HCT116 (cell line): ENCODE data around the gene UBE2V1. TPM values are rescaled to one million over a fixed set of nuclear protein-coding genes. Genes with fewer than 3 reads are reported as not detected.

Source experiments
- ATAC-seq: fragments of 200-7000 bp; cut with Tn5 transposase; 2 replicates; pipeline ENCODE4 v1.9.1; 2020; ENCODE audit warnings: mild to moderate bottlenecking, moderate library complexity
- BruUV-seq: library from RNA; stranded (reverse); fragments of 400-500 nt; replicated peaks from 2 replicates; lab custom pipeline; 2021; lab: Mats Ljungman, UMichigan
- CTCF ChIA-PET: fragments of 300-600 bp; sonication (Branson Sonifier 250); formaldehyde crosslinking; loops from one replicate; lab custom pipeline; 2021; ENCODE audit warnings: antibody characterized with exemption; lab: Charles Lee
- POLR2A ChIA-PET: fragments of 300-600, 350-600 bp; sonication (Branson Sonifier 250); formaldehyde crosslinking; loops from one replicate; lab custom pipeline; 2021; ENCODE audit warnings: antibody characterized with exemption; lab: Charles Lee
- RAD21 ChIA-PET, 2 experiments: fragments of 300-600 bp; sonication (Branson Sonifier 250); formaldehyde crosslinking; loops; one replicate each; lab custom pipeline; 2023; ENCODE audit warnings: low total read pairs in 2 of 2; ENCODE audit not compliant: uncharacterized antibody in 2 of 2, unreplicated experiment in 2 of 2, low non-redundant PET in 1 of 2; lab: Charles Lee
- DNase-seq: peaks from one replicate; pipeline ENCODE4 v3.0.0-alpha.2; 2010; ENCODE audit warnings: low read depth, low spot score
- H2AFZ ChIP-seq: fragments of 200-600 bp; shearing (Covaris generic), sonication (generic); 2 replicates; pipeline ENCODE4 v1.6.1; 2017; ENCODE audit warnings: low read depth, mixed run types, mixed read lengths, antibody characterized with exemption, low read length; ENCODE audit not compliant: poor library complexity, severe bottlenecking
- H3K27ac ChIP-seq: 2 replicates; pipeline ENCODE4 v1.5.1; 2012; ENCODE audit warnings: low read depth, low read length
- H3K27me3 ChIP-seq: fragments of 200-600 bp; sonication (generic); 2 replicates; pipeline ENCODE4 v1.6.1; 2016; ENCODE audit warnings: mixed run types, low read length, mixed read lengths; ENCODE audit not compliant: insufficient read depth
- H3K36me3 ChIP-seq, 2 experiments: fragments of 200-500 bp in 1 of 2; fragments of 200-600 bp in 1 of 2; sonication (Bioruptor generic) in 1 of 2; sonication (generic) in 1 of 2; 2 replicates each; pipeline versions ENCODE4 v1.5.1 to v1.6.1; 2014 to 2016; ENCODE audit warnings: low read length in 2 of 2, inconsistent platforms in 1 of 2, mixed read lengths in 1 of 2, mixed run types in 1 of 2; ENCODE audit not compliant: insufficient read depth in 2 of 2, control insufficient read depth in 1 of 2
- H3K4me1 ChIP-seq, 2 experiments: fragments of 200-600 bp in 1 of 2; sonication (generic) in 1 of 2; 2 replicates each; pipeline versions ENCODE4 v1.5.1 to v1.6.1; 2012 to 2017; ENCODE audit warnings: low read length in 2 of 2, inconsistent platforms in 1 of 2, mild to moderate bottlenecking in 1 of 2, mixed read lengths in 1 of 2, mixed run types in 1 of 2, moderate library complexity in 1 of 2; ENCODE audit not compliant: insufficient read depth in 2 of 2, control insufficient read depth in 1 of 2
- H3K4me2 ChIP-seq: fragments of 200-600 bp; sonication (generic); 2 replicates; pipeline ENCODE4 v1.6.1; 2017; ENCODE audit warnings: mixed run types, low read length, mixed read lengths
- H3K4me3 ChIP-seq, 2 experiments: fragments of 200-600 bp in 1 of 2; sonication (generic) in 1 of 2; replicated peaks in 1 of 2; 2 replicates each; pipeline ENCODE4 v1.5.1; 2011 to 2016; ENCODE audit warnings: low read length in 2 of 2, control low read depth in 1 of 2, low read depth in 1 of 2, mild to moderate bottlenecking in 1 of 2, mixed read lengths in 1 of 2, mixed run types in 1 of 2
- H3K79me2 ChIP-seq: fragments of 200-600 bp; sonication (generic); 2 replicates; pipeline ENCODE4 v1.6.1; 2017; ENCODE audit warnings: mild to moderate bottlenecking, mixed run types, low read length, moderate library complexity, mixed read lengths; ENCODE audit not compliant: insufficient read depth
- H3K9ac ChIP-seq: fragments of 200-600 bp; sonication (generic); 2 replicates; pipeline ENCODE4 v1.6.1; 2016; ENCODE audit warnings: low read length, mixed read lengths
- H3K9me2 ChIP-seq: fragments of 200-600 bp; sonication (generic), shearing (Covaris generic); 2 replicates; pipeline ENCODE4 v1.6.1; 2017; ENCODE audit warnings: mixed run types, mild to moderate bottlenecking, moderate library complexity; ENCODE audit not compliant: insufficient read depth
- H3K9me3 ChIP-seq, 2 experiments: fragments of 200-500 bp in 1 of 2; fragments of 200-600 bp in 1 of 2; sonication (Bioruptor generic) in 1 of 2; sonication (generic) in 1 of 2; 2 replicates each; pipeline ENCODE4 v1.6.1; 2014 to 2017; ENCODE audit warnings: low read length in 2 of 2, mixed read lengths in 2 of 2, inconsistent platforms in 1 of 2, low read depth in 1 of 2, mild to moderate bottlenecking in 1 of 2, mixed run types in 1 of 2, moderate library complexity in 1 of 2; ENCODE audit not compliant: control insufficient read depth in 1 of 2, insufficient read depth in 1 of 2
- H4K20me1 ChIP-seq: fragments of 200-600 bp; sonication (generic), shearing (Covaris generic); 2 replicates; pipeline ENCODE4 v1.6.1; 2017; ENCODE audit warnings: mixed run types, mild to moderate bottlenecking, moderate library complexity; ENCODE audit not compliant: insufficient read depth
- CBX3 ChIP-seq: IDR thresholded peaks from 2 replicates; pipeline ENCODE4 v1.6.1; 2012; ENCODE audit warnings: low read depth
- CTCF ChIP-seq, 3 experiments: fragments of 200-600 bp in 1 of 3; sonication (generic) in 1 of 3; IDR thresholded peaks in 2 of 3; conservative IDR thresholded peaks in 1 of 3; 2 replicates each; pipeline ENCODE4 v1.5.1; 2012 to 2017; ENCODE audit warnings: low read depth in 2 of 3, low read length in 2 of 3, antibody characterized with exemption in 1 of 3, borderline replicate concordance in 1 of 3, control low read depth in 1 of 3, mild to moderate bottlenecking in 1 of 3, mixed read lengths in 1 of 3, mixed run types in 1 of 3, moderate library complexity in 1 of 3; ENCODE audit not compliant: insufficient read depth in 1 of 3
- EGR1 ChIP-seq: IDR thresholded peaks from 2 replicates; pipeline ENCODE4 v1.6.1; 2012; ENCODE audit warnings: low read depth
- ELF1 ChIP-seq: IDR thresholded peaks from 2 replicates; pipeline ENCODE4 v1.6.1; 2012; ENCODE audit warnings: low read depth, borderline replicate concordance
- EZH2 ChIP-seq: fragments of 200-600 bp; sonication (generic); IDR thresholded peaks from 2 replicates; pipeline ENCODE4 v1.6.1; 2017; ENCODE audit warnings: antibody characterized with exemption, mixed run types
- EZH2phosphoT487 ChIP-seq: fragments of 200-600 bp; IDR thresholded peaks from 2 replicates; pipeline ENCODE4 v1.6.1; 2018; ENCODE audit warnings: antibody characterized with exemption, borderline replicate concordance
- POLR2AphosphoS5 ChIP-seq: IDR thresholded peaks from 2 replicates; pipeline ENCODE4 v1.6.1; 2011; ENCODE audit warnings: mild to moderate bottlenecking, low read depth, low read length, moderate library complexity
- intact Hi-C: fragments of 100-400 bp; cut with micrococcal nuclease; formaldehyde crosslinking; loops from 2 replicates; pipeline ENCODE4 v1.10.0; 2022
- total RNA-seq: library from RNA; stranded (reverse); gene quantifications from one replicate; pipeline ENCODE4 v1.2.1, GENCODE V29; 2021; ENCODE audit not compliant: unreplicated experiment

UBE2V1 gene
- total RNA-seq, 1 experiment from 2014 or later = 114 TPM

GRCh38 chr20:50111829-50112495 lies 988 bp downstream of the UBE2V1 start:
- Histone ChIP-seq H4K20me1 (peaks cover 17% of the 10 kb centered on the region; the same call in 1 of the 2 replicates), H3K9ac (peak overlapping the region; percentile 95), H3K27ac (peak overlapping the region; percentile 70), H3K4me1 (peaks cover 52 to 77% of the 10 kb centered on the region in 2 experiments), H2AFZ (no peak overlapping the region), H3K79me2 (peaks cover 60% of the 10 kb centered on the region), H3K36me3 (peaks cover 2 to 13% of the 10 kb centered on the region in 2 experiments; a peak in 2 of 4 replicates), H3K4me2 (peak overlapping the region; percentile 83), H3K9me3 (no peaks in the 10 kb centered on the region), H3K9me2 (no peaks in the 10 kb centered on the region), H3K27me3 (no peaks in the 10 kb centered on the region), H3K4me3 (peak overlapping the region; percentile 87 to 90)
- CTCF ChIA-PET = no interaction called here
- DNase-seq = no peak
- TSS peak; percentile 51 for BruUV-seq
- RAD21 ChIA-PET = no interaction called here
- intact Hi-C loops = no loop called here
- POLR2A ChIA-PET = interaction anchor here (1.5 kb wide), 1 partner anchor 54 kb away, joined by 4 read pairs; no protein-coding TSS in a partner anchor
- TF ChIP-seq EZH2phosphoT487 = no peak
- no peak for TF ChIP-seq EZH2
- TF ChIP-seq POLR2AphosphoS5 = no peak
- no peak for TF ChIP-seq CTCF (IDR thresholded peaks at IDR 0.05 in 2 of 3, conservative IDR thresholded peaks at IDR 0.05 in 1 of 3; ENCODE audit: borderline replicate concordance in 1 of 3, insufficient read depth in 1 of 3, low read depth in 2 of 3, low read length in 2 of 3)
- no peak for TF ChIP-seq CBX3
- no peak for TF ChIP-seq ELF1
- TF ChIP-seq EGR1 = no peak
- ATAC-seq = no peak
